ENCODE data around the gene NDUFA3.

DNA sequence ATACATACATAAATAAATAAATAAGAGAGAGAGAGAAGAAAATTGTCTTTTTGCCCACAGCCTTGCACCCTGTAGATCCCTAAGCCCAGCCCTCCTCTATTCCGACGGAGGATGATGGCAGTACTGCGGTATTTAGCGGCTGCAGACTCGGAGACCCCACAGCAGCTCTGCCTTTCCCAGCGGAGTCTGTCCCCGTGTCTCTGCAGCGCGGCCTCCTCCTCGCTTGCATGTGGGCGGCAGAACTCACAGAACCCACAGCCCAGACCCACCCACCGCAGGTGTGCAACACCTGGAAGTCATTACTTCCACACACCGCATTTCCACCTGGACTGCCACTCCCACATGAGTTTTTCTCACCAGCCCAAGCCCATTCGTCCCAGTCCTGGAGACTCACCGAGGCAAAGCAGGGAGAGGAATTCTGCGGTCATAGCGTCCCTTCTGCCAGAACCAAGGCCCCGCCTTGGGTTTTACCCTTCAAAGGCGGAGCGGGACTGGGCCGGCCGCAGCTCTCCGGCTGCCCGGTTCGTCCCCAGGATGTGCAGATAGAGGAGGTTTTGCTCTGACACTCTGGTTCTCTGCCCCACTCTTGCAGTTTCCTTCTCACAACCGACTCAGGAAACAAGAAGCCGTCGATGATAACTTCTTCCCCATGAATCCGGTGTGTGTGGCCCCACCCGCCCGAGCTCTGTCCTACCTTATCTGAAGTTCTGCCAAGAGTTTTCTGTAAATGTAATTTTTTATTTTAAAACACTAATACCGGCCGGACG is 39.1 kb upstream of the NDUFA3 start, which contains the start of gene VSTM1:
- TF ChIP-seq EZH2 (IDR thresholded peaks at IDR 0.05): no peak
- no peak for TF ChIP-seq POLR2AphosphoS5 (IDR thresholded peaks at IDR 0.05; ENCODE audit: borderline replicate concordance, low read depth, low read length)
